ENCODE measurements around the gene NTM.

DNA sequence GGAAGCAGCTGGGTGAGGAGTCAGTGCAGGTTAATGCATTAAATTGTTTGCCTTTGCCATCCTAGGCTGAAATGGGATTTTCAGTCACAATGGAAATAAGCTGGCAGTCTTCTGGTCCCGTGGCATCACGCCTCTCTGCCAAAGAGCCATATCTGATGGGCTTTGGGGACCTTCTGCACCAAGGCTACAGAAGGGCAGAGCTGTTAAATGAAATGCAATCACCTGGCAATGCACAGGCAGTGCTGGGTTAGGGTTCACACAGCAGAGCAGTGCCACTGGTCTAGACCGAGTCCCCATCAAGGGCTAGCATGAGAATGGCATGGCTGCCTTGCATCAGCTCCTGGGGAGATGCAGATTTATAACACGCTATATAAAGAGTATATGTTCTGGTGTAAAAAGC lies 749.2 kb downstream of the NTM start:
- TF ChIP-seq POLR2A (IDR thresholded peaks at IDR 0.05) (no peak), CTCF (IDR thresholded peaks at IDR 0.05) (no peak)

Data from esophagus squamous epithelium (tissue), 4 donors.